Glomerular endothelial cell (primary cell): ENCODE data around the gene NOXA1. TPM values are rescaled to one million over a fixed set of nuclear protein-coding genes. Genes with fewer than 3 reads are reported as not detected.
"Not testable (repeated sequence)": the region's sequence is repeated elsewhere in the genome, so short reads cannot be mapped to it uniquely, and the experiment has no call there.

Experiments
- DNase-seq: peaks from one replicate; pipeline ENCODE4 v3.0.0-alpha.2; 2011; ENCODE audit warnings: low read depth, low spot score; ENCODE audit errors: extremely low read depth
- total RNA-seq: library from RNA; depleted of rRNA; stranded (reverse); fragments of >200 nt; gene quantifications from 2 replicates; pipeline ENCODE4 v1.2.3, GENCODE V29; 2015

Gene NOXA1
- total RNA-seq, 1 donor from 2014 or later: 1.2 TPM

- DNase-seq: no peak
These were observed 18.1 kb upstream of the NOXA1 start for GRCh38 chr9:137404961-137405567.

GRCh38 chr9:137405677-137406081 is 17.5 kb upstream of the NOXA1 start:
- DNase-seq: no peak

DNA sequence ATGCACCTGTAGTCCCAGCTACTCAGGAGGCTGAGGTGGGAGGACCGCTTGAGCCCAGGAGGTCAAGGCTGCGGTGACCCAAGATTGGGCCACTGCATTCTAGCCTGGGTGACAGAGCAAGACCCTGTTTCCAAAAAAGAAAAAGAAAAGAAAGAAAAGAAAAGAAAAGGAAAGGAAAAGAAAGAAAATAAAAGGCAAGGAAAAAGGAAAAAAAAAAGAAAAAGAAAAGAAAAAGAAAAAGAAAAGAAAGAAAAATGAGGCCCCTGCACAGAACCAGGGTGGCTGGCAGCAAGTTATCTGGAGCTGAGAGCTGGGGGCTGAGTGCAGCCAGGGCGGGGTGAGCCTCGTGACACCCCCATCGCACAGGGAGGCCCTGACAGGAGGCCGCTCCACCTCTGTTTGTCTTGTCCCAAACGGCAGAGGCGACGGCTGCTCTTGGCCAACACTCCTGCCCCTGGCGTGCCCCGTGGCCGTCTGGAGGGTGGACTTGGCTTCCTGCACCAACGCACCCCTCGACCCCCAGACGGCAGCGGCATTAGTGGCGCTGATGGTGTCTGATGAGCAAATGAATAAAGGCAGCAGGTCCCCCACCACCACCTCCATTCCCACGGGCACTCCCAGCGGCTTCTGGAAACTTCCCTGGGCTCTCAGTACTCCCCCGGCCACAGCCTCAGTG is 17.0 kb upstream of the NOXA1 start:
- DNase-seq: no peak

- DNase-seq: no peak
These were observed 16.2 kb upstream of the NOXA1 start for GRCh38 chr9:137406876-137407589.

DNA sequence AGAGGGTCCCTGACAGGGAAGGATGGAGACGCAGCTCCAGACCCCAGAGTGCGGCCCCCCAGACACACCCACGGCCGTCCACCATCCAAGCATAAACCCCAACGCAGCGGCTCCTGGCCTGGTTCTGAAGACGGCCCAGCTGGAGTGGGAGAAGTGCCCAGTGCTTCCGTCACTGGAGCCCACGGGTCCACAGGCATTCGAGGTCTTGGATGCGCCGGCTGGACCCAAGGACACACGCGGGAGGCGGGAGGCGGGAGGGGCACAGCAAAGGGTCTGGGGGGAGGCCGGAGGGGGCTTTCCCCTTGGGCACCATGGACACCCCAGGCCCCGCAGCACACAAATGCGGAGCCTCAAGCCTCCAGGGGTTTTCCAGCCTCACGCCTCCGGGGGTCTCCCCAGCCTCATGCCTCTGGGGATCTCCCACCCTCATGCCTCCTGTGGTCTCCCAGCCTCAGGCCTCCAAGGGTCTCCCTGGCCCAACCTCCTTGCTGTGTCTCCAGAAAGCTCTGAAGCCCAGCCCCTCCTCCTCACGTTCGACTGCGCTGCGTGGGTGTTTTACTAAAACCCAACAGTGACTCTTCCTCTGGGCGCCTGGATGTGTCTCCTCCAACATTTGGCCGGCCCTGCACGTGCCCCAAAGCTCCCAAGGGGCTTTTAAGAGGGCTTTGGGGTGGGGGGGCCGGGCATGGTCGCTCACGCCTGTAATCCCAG is 15.4 kb upstream of the NOXA1 start:
- DNase-seq: no peak

DNA sequence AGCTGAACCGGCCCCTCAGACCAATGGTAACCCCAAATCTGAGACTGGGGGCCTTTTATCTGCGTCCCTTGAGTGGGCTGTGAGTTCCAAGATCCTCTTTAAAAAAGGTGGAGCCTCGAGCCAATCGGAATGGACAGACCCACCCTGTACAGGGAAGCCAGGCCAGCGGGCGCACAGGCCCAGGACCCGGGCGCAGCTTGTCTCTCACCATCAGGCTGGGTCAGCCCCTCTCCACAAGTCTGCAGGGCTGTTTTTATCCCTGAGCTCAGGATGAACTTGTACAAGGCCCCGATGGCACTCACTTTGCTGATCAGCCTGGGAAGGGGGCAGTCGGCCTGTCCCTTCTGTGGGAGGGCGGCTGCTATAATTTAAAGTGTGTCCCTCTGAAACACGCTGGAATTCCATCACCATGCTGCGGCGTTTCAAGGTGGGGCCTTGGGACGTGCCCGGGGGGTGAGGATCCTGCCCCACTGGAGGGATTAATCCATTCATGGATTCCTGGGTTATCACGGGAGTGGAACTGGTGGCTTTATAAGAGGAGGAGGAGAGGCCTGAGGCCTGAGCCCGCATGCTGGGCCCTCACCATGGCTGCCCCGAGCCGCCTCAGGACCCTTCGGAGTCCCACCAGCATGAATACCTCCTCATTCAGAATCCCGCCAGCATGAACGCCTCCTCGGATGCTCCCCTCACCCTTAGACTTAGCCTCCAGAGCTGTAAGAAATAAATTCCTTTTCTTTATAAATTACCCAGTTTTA is 14.4 kb upstream of the NOXA1 start:
- no peak for DNase-seq

- DNase-seq: no peak
These were observed 13.7 kb upstream of the NOXA1 start for GRCh38 chr9:137409515-137409914.

DNA sequence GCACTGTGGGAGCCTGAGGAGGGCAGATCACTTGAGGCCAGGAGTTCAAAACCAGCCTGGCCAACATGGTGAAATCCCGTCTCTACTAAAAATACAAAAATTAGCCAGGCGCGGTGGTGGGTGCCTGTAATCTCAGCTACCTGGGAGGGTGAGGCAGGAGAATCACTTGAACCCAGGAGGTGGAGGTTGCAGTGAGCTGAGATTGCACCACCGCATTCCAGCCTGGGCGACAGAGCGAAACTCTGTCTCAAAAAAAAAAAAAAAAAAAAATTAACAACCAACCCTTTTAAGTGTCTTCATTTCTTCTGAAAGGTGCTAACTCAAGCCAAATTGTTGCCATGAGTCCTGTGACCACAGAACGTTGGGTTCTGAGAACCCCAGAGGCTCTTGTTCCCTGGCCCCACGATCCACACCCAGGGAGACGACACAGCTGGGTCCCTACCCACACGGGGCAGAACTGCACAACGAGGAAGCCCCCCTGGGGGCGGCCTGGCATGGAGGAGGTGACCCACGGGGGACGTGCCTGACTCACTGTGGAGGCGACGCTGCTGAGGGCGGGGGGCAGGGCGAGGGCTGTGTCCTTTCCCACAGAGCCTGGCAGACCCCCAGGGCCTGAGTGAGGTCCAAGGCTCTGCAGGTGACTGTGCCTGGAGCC is 12.8 kb upstream of the NOXA1 start:
- not testable (repeated sequence) for DNase-seq

DNA sequence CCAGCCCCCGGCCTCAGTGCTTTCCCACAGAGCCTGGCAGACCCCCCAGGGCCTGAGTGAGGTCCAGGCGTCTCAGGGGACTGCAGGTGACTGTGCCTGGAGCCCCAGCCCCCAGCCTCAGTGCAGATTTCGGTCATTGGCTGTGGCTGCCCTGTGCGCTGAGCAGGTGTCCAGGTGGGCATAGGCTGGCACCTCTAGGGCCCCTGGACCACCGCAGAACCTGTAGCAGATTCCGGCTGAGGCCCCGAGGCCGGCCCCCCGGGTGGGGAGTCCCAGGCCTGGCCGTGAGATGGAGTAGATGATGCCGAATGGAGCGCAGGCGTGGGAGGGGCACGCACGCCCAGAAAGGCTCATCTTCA is 12.3 kb upstream of the NOXA1 start:
- no peak for DNase-seq

GRCh38 chr9:137411260-137411644 is 11.9 kb upstream of the NOXA1 start:
- DNase-seq: no peak

DNA sequence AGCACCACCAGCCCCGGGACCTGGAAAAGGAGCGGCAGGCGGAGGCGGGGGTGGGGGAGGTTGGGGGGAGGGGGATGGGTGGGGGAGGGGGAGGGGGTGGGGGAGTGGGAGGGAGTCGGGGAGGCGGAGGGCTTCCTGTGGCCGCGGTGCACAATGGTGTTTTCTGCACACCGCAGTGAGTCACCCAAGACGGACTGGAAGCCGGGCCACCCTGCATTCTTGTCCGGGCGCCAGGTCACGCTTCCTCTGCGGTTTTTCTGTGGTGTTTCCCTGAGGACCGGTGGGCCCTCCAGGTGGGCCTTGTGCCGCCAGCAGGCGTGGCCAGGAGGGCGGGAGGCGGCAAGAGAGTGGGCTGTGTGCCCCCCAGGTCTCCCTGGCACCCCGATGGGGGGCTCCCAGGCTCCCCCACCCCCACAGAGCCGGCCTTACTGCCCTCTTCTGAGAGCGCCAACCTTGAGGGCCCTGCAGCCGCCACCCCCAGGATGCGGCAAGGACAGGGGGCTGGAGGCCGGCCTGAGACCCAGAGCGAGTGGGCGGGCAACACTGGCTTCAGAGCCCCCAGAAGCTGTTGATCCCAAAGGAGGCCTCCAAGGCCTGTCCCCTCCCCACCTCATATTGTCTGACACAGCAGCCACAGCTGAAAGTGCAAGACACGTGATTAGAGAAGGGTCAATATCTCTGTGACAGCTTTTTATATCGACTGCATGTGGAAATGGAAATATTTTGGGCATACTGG is 11.4 kb upstream of the NOXA1 start:
- DNase-seq: peak; percentile 64

DNA sequence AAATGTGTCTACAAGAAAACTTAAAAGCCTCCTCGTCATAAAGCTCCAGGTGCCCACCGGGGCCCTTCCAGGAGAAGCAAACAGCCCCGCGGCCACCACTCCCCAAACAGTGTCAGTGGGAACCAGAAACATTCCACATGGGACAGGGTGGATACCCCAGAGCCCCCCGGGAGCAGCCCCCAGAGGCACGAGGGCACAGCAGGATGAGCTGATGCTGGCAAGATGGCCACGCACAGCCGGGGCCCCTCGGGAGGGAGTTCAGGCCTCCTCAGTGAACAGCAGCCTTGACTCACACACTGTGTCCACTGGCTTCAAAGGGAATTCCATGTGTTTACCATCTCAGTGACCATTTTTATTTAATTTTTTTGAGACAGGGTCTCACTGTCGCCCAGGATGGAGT is 10.8 kb upstream of the NOXA1 start:
- DNase-seq: no peak

DNA sequence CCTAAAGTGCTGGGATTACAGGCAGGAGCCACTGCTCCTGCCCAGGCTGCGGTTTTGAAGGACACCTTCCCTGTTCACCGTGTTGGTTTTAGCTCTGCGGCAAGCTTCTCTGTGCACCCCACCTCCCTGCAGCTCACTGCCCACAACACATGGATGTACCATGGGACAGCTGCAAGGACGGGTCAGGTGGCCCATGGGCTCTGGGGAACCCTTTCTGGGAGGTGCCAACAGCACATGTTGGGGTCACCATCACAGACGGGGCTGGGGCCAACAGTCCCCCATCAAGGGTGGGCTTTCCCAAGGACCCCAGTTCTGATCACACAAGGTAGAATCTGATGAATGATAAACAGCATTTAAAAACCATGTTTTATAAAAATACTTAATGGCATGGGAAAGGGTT is 7.7 kb upstream of the NOXA1 start:
- no peak for DNase-seq

DNA sequence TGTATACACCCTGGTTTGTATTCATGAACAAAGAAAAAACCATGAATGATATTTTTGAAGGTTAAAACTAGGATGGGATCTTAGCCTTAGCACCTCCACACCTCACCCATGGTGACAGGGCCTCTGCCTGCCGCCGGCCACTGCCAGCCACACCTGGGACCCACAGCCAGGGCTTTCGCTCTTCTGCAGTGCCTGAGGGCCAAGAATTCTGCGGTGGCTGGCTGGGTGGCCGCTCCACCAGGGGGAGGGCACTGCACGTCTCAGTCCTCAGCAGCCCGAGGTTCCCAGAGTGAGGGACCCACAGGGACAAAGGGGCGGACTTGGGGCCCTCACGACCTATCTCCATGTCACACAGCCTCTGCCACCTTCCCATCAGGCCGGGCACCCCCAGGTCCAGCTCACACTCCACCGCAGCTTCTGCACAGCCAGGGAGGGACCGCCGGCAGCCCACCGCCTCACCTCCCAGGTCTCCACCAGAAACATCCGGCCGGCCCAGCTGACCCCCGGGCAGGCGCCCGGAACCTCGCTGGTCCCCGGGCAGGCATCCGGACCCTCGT is 7.1 kb upstream of the NOXA1 start:
- no peak for DNase-seq

DNA sequence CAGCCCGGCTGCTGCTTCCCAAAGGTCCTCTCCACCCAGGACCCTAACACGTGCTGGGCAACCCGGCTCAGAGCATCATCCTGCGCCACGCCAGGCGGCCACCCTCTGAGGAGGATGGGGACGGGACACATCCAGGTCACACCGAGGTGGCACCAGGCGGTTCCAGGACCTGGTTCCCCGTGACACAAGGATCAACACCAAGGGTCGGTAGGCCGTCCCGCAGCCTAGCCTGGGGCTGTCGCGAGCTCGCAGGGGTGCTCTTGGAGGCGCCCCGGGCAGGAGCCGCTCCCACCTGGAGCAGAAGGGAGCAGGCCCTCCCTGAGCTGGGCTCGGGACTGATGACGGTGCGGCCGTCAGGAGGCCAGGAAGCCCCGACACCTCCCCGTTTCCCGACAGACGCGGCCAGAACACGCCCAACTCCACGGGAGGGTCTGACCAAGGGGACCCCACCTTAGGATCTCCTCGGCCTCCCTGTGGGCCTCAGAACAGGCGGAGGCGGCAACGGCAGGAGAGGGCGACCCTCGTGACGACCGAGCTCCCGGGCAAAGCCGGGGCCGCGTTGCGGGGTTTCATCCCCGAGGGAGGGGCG is 6.5 kb upstream of the NOXA1 start:
- no peak for DNase-seq

- no peak for DNase-seq
These were observed 5.8 kb upstream of the NOXA1 start for GRCh38 chr9:137417161-137418021.

- DNase-seq: no peak
These were observed 1.2 kb upstream of the NOXA1 start for GRCh38 chr9:137421838-137422603.
